Endothelial cell of umbilical vein (primary cell): ENCODE data around the gene FRMD4A. TPM values are rescaled to one million over a fixed set of nuclear protein-coding genes. Genes with fewer than 3 reads are reported as not detected.

Experiments used
- BruUV-seq: library from RNA; stranded (reverse); fragments of 400-500 nt; replicated peaks from 2 replicates; lab custom pipeline; 2021; lab: Mats Ljungman, UMichigan
- CTCF ChIA-PET: fragments of 300-600, 350-600 bp; sonication (Branson Sonifier 250); formaldehyde crosslinking; loops from one replicate; lab custom pipeline; 2021; ENCODE audit warnings: antibody characterized with exemption, inconsistent platforms; lab: Charles Lee
- POLR2A ChIA-PET: fragments of 300-600, 350-600 bp; sonication (Branson Sonifier 250); formaldehyde crosslinking; loops from one replicate; lab custom pipeline; 2021; ENCODE audit warnings: antibody characterized with exemption, inconsistent platforms; lab: Charles Lee
- DNase-seq: peaks from one replicate; pipeline ENCODE4 v3.0.0-alpha.2; 2011; ENCODE audit warnings: low read depth, low spot score
- FAIRE-seq: peaks from 2 replicates; lab custom pipeline; 2011; peaks lifted over from hg19 to GRCh38; lab: Jason Lieb, UNC
- H2AFZ ChIP-seq: 2 replicates; pipeline ENCODE4 v1.6.0; 2012; ENCODE audit warnings: low read depth, low read length, control low read depth, inconsistent platforms
- H3K27ac ChIP-seq: 2 replicates; pipeline ENCODE4 v1.5.1; 2011; ENCODE audit warnings: low read depth, mild to moderate bottlenecking, control low read depth, low read length, moderate library complexity; ENCODE audit not compliant: insufficient read depth
- H3K27me3 ChIP-seq, 2 experiments: 2 replicates each; pipeline versions ENCODE4 v1.6.0 to v1.6.1; 2011; ENCODE audit warnings: low read length in 2 of 2, mixed read lengths in 1 of 2; ENCODE audit not compliant: control insufficient read depth in 2 of 2, insufficient read depth in 2 of 2
- H3K36me3 ChIP-seq, 2 experiments: 2 replicates in 1 of 2; 3 replicates in 1 of 2; pipeline ENCODE4 v1.5.1; 2011; ENCODE audit warnings: low read length in 2 of 2, mild to moderate bottlenecking in 1 of 2, moderate library complexity in 1 of 2; ENCODE audit not compliant: control insufficient read depth in 2 of 2, insufficient read depth in 2 of 2; ENCODE audit errors: extremely low read depth in 1 of 2
- H3K4me1 ChIP-seq: 3 replicates; pipeline ENCODE4 v1.5.1; 2011; ENCODE audit warnings: mild to moderate bottlenecking, low read length; ENCODE audit not compliant: control insufficient read depth, insufficient read depth; ENCODE audit errors: extremely low read depth
- H3K4me2 ChIP-seq: 2 replicates; pipeline ENCODE4 v1.6.1; 2011; ENCODE audit warnings: low read length, control low read depth, mixed read lengths; ENCODE audit not compliant: insufficient read depth
- H3K4me3 ChIP-seq, 3 experiments: fragments of 200-600 bp in 1 of 3; sonication (generic), shearing (Covaris generic) in 1 of 3; replicated peaks in 1 of 3; 2 replicates each; pipeline ENCODE4 v1.5.1; 2011 to 2016; ENCODE audit warnings: control low read depth in 3 of 3, low read length in 3 of 3, mild to moderate bottlenecking in 2 of 3, inconsistent platforms in 1 of 3, low read depth in 1 of 3, moderate library complexity in 1 of 3; ENCODE audit not compliant: insufficient read depth in 1 of 3
- H3K79me2 ChIP-seq: 2 replicates; pipeline ENCODE4 v1.6.0; 2012; ENCODE audit warnings: low read length, inconsistent platforms; ENCODE audit not compliant: control insufficient read depth, insufficient read depth
- H3K9ac ChIP-seq: replicated peaks from 2 replicates; pipeline ENCODE3; 2011; ENCODE audit warnings: low read length, control low read depth; ENCODE audit not compliant: insufficient read depth; ENCODE audit errors: extremely low read depth
- H3K9me1 ChIP-seq: replicated peaks from 3 replicates; pipeline ENCODE4 v1.6.0; 2011; ENCODE audit warnings: mild to moderate bottlenecking, low read length; ENCODE audit not compliant: control insufficient read depth, insufficient read depth; ENCODE audit errors: extremely low read depth
- H3K9me3 ChIP-seq: replicated peaks from 2 replicates; pipeline ENCODE4 v1.5.1; 2012; ENCODE audit warnings: low read length, inconsistent platforms; ENCODE audit not compliant: control insufficient read depth, insufficient read depth
- H4K20me1 ChIP-seq: replicated peaks from 2 replicates; pipeline ENCODE3; 2011; ENCODE audit warnings: mild to moderate bottlenecking, low read length; ENCODE audit not compliant: control insufficient read depth, insufficient read depth; ENCODE audit errors: extremely low read depth
- CTCF ChIP-seq, 2 donors: IDR thresholded peaks; 1 replicate in 1 of 2; 2 replicates in 1 of 2; pipeline ENCODE4 v1.5.1; 2011; ENCODE audit warnings: low read length in 2 of 2, mild to moderate bottlenecking in 2 of 2, moderate library complexity in 2 of 2, control low read depth in 1 of 2, inconsistent platforms in 1 of 2, low read depth in 1 of 2; ENCODE audit not compliant: insufficient read depth in 1 of 2; ENCODE audit errors: extremely low read depth in 1 of 2
- EZH2 ChIP-seq: IDR thresholded peaks from 2 replicates; pipeline ENCODE4 v1.6.1; 2012; ENCODE audit warnings: borderline replicate concordance, low read depth, mild to moderate bottlenecking, moderate library complexity, low read length, inconsistent platforms; ENCODE audit not compliant: severe bottlenecking
- FOS ChIP-seq: IDR thresholded peaks from 2 replicates; pipeline ENCODE4 v1.6.1; 2011; ENCODE audit warnings: mild to moderate bottlenecking, low read length, moderate library complexity, borderline replicate concordance; ENCODE audit not compliant: insufficient read depth
- GATA2 ChIP-seq: IDR thresholded peaks from 2 replicates; pipeline ENCODE4 v1.7.0; 2011; ENCODE audit warnings: low read depth, mild to moderate bottlenecking, moderate library complexity, mixed read lengths, low read length; ENCODE audit not compliant: insufficient read length, insufficient read depth
- JUN ChIP-seq: IDR thresholded peaks from 2 replicates; pipeline ENCODE4 v1.6.1; 2011; ENCODE audit warnings: borderline replicate concordance, low read depth; ENCODE audit not compliant: insufficient read length, insufficient read depth
- MAX ChIP-seq: IDR thresholded peaks from 2 replicates; pipeline ENCODE4 v1.6.1; 2011; ENCODE audit not compliant: insufficient read depth, insufficient read length
- MYC ChIP-seq: IDR thresholded peaks from one replicate; pipeline ENCODE4 v1.6.1; 2011; ENCODE audit warnings: mild to moderate bottlenecking, low read depth, low read length
- POLR2A ChIP-seq: IDR thresholded peaks from 2 replicates; pipeline ENCODE4 v1.6.1; 2012; ENCODE audit warnings: low read depth, mild to moderate bottlenecking, control low read depth, low read length
- dilution Hi-C: fragments of 300-500 bp; cut with MboI; formaldehyde crosslinking; loops from one replicate; pipeline ENCODE4 v1.15.0; 2019; ENCODE audit warnings: low sequenced_read_pairs; ENCODE audit not compliant: extremely low pct_ligation_motif_present
- intact Hi-C: fragments of 100-400 bp; cut with micrococcal nuclease; formaldehyde crosslinking; loops from one replicate; pipeline ENCODE4 v1.10.0; 2022
- polyA plus RNA-seq, 4 experiments: library from polyadenylated mRNA; depleted of rRNA in 3 of 4; stranded (reverse) in 3 of 4; unstranded in 1 of 4; fragments of >200 nt; gene quantifications; 2 replicates each; pipeline versions ENCODE4 v1.2.1 to v1.2.3, GENCODE V29; 2011 to 2012; ENCODE audit warnings: missing spikeins in 1 of 4
- total RNA-seq: library from RNA; stranded (reverse); gene quantifications from 2 replicates; pipeline ENCODE4 v1.2.3, GENCODE V29; 2021

Gene FRMD4A
- total and polyA plus RNA-seq, 2 donors (not counting 3 experiments of a cell fraction or from before 2014, with no cell fraction given), result 123 to 148 TPM

- DNase-seq (no peak), FAIRE-seq (peak; percentile 4)
- no peaks in the 10 kb centered on the region for H3K9me1 ChIP-seq
- no peaks in the 10 kb centered on the region for H3K9me3 ChIP-seq
- peaks cover 6 to 7% of the 10 kb centered on the region in 2 experiments for H3K36me3 ChIP-seq
- intact Hi-C loops, result loop anchor here (1.0 to 2.0 kb wide), 5 partner anchors 10 to 299 kb away; no protein-coding TSS in a partner anchor
- peak overlapping the region; percentile 59 for H3K4me2 ChIP-seq
- H3K9ac ChIP-seq, result peak overlapping the region; percentile 97
- H4K20me1 ChIP-seq, result no peaks in the 10 kb centered on the region
- H3K4me1 ChIP-seq, result peaks cover 47% of the 10 kb centered on the region
- TF ChIP-seq MAX (no peak), FOS (no peak), EZH2 (no peak), POLR2A (no peak), JUN (no peak), CTCF (IDR thresholded peaks at IDR 0.05; ENCODE audit: extremely low read depth in 1 of 2, insufficient read depth in 1 of 2, low read depth in 1 of 2, low read length in 2 of 2) (no peak), MYC (no peak), GATA2 (no peak)
- CTCF ChIA-PET, result interaction anchor here (1.4 to 2.0 kb wide), 5 partner anchors 17 to 93 kb away, joined by 4 to 7 read pairs (median 6); no protein-coding TSS in a partner anchor
- H3K27ac ChIP-seq, result peak overlapping the region; percentile 100
- dilution Hi-C loops, result no loop called here
- H3K27me3 ChIP-seq, result no peaks in the 10 kb centered on the region
- H3K79me2 ChIP-seq, result peaks cover 15% of the 10 kb centered on the region
- peak overlapping the region in 1 of 3 experiments; percentile 5 for H3K4me3 ChIP-seq
- BruUV-seq, result TSS peak; percentile 78
- no peak overlapping the region for H2AFZ ChIP-seq
- POLR2A ChIA-PET, result interaction anchor here (0.6 to 1.4 kb wide), 3 partner anchors 18 to 1505 kb away, joined by 3 to 7 read pairs (median 4); no protein-coding TSS in a partner anchor
Observed at GRCh38 chr10:13684806-13685482, 645.8 kb downstream of the FRMD4A start.
